H1 (cell line): Measurements from ENCODE around the gene METRNL. TPM values are rescaled to one million over a fixed set of nuclear protein-coding genes. Genes with fewer than 3 reads are reported as not detected.

Experiments
- CTCF ChIA-PET: fragments of 300-600 bp; sonication (Branson Sonifier 250); formaldehyde crosslinking; loops from one replicate; lab custom pipeline; 2021; ENCODE audit not compliant: partially characterized antibody; lab: Charles Lee
- POLR2A ChIA-PET: fragments of 300-600 bp; sonication (Branson Sonifier 250); formaldehyde crosslinking; loops from one replicate; lab custom pipeline; 2021; ENCODE audit warnings: inconsistent platforms; ENCODE audit not compliant: partially characterized antibody; lab: Charles Lee
- DNase-seq, 2 experiments: peaks; one replicate each; pipeline versions ENCODE4 v3.0.0 to v3.0.0-alpha.2; 2010 to 2022; ENCODE audit warnings: low spot score in 2 of 2, low read depth in 1 of 2, mixed read lengths in 1 of 2
- FAIRE-seq: peaks from 2 replicates; lab custom pipeline; 2011; peaks lifted over from hg19 to GRCh38; lab: Jason Lieb, UNC
- H2AFZ ChIP-seq: 2 replicates; pipeline ENCODE4 v1.8.1; 2012; ENCODE audit warnings: low read length, inconsistent platforms
- H2AK5ac ChIP-seq: 2 replicates; pipeline ENCODE4 v1.6.1; 2013; ENCODE audit warnings: low read depth, low read length
- H2BK120ac ChIP-seq: replicated peaks from 2 replicates; pipeline ENCODE3; 2013; ENCODE audit warnings: low read depth, low read length, inconsistent platforms
- H2BK12ac ChIP-seq: 2 replicates; pipeline ENCODE4 v1.6.1; 2013; ENCODE audit warnings: low read depth, low read length
- H2BK15ac ChIP-seq: 2 replicates; pipeline ENCODE4 v1.6.1; 2013; ENCODE audit warnings: low read length
- H2BK20ac ChIP-seq: 2 replicates; pipeline ENCODE4 v1.6.1; 2013; ENCODE audit warnings: low read length
- H2BK5ac ChIP-seq: 2 replicates; pipeline ENCODE4 v1.6.1; 2013; ENCODE audit warnings: low read depth, low read length
- H3K14ac ChIP-seq: 2 replicates; pipeline ENCODE4 v1.6.1; 2013; ENCODE audit warnings: inconsistent platforms; ENCODE audit not compliant: insufficient read length
- H3K18ac ChIP-seq: 2 replicates; pipeline ENCODE4 v1.6.1; 2013; ENCODE audit warnings: low read length; ENCODE audit errors: extremely low read depth
- H3K23ac ChIP-seq: 2 replicates; pipeline ENCODE4 v1.6.1; 2013; ENCODE audit warnings: inconsistent platforms; ENCODE audit not compliant: insufficient read length
- H3K23me2 ChIP-seq: 2 replicates; pipeline ENCODE4 v1.6.1; 2013; ENCODE audit warnings: low read depth, low read length
- H3K27ac ChIP-seq: 2 replicates; pipeline ENCODE4 v1.6.1; 2011; ENCODE audit warnings: low read depth, low read length, inconsistent platforms
- H3K27me3 ChIP-seq, 4 experiments: replicated peaks in 1 of 4; 1 replicate in 1 of 4; 2 replicates in 3 of 4; pipeline versions ENCODE4 v1.6.1 to v1.8.1; 2011 to 2013; ENCODE audit warnings: low read length in 3 of 4, mild to moderate bottlenecking in 3 of 4, inconsistent platforms in 2 of 4, mixed read lengths in 2 of 4, moderate library complexity in 1 of 4; ENCODE audit not compliant: control insufficient read depth in 3 of 4, insufficient read depth in 3 of 4; ENCODE audit errors: extremely low read depth in 1 of 4
- H3K36me3 ChIP-seq, 4 experiments: 2 replicates each; pipeline versions ENCODE4 v1.6.1 to v1.8.1; 2011 to 2013; ENCODE audit warnings: mild to moderate bottlenecking in 4 of 4, low read length in 3 of 4, moderate library complexity in 2 of 4, control low read depth in 1 of 4, inconsistent platforms in 1 of 4; ENCODE audit not compliant: insufficient read depth in 4 of 4, control insufficient read depth in 2 of 4
- H3K4ac ChIP-seq: replicated peaks from 2 replicates; pipeline ENCODE3; 2013; ENCODE audit warnings: low read length, low read depth, mixed read lengths, inconsistent platforms; ENCODE audit not compliant: insufficient read length
- H3K4me1 ChIP-seq, 4 experiments: replicated peaks in 1 of 4; 1 replicate in 1 of 4; 2 replicates in 3 of 4; pipeline versions ENCODE4 v1.6.1 to v1.8.1; 2011 to 2013; ENCODE audit warnings: low read length in 3 of 4, inconsistent platforms in 2 of 4, mixed read lengths in 1 of 4; ENCODE audit not compliant: insufficient read depth in 4 of 4, control insufficient read depth in 3 of 4
- H3K4me2 ChIP-seq, 2 experiments: 2 replicates each; pipeline versions ENCODE4 v1.6.1 to v1.8.1; 2011 to 2013; ENCODE audit warnings: low read depth in 2 of 2, low read length in 2 of 2, control low read depth in 1 of 2, inconsistent platforms in 1 of 2, mild to moderate bottlenecking in 1 of 2; ENCODE audit not compliant: insufficient read depth in 1 of 2
- H3K4me3 ChIP-seq, 4 experiments: fragments of 200-600, 300-600 bp in 1 of 4; sonication (generic), shearing (Covaris generic), sonication (Bioruptor Twin) in 1 of 4; 2 replicates each; pipeline versions ENCODE4 v1.5.1 to v1.8.1; 2011 to 2016; ENCODE audit warnings: low read length in 4 of 4, low read depth in 3 of 4, control low read depth in 2 of 4, inconsistent platforms in 2 of 4, mild to moderate bottlenecking in 2 of 4, mixed read lengths in 1 of 4, moderate library complexity in 1 of 4; ENCODE audit not compliant: insufficient read depth in 2 of 4; ENCODE audit errors: extremely low read depth in 1 of 4
- H3K56ac ChIP-seq: replicated peaks from 2 replicates; pipeline ENCODE3; 2013; ENCODE audit warnings: low read depth, mild to moderate bottlenecking, mixed read lengths, low read length, inconsistent platforms; ENCODE audit not compliant: insufficient read length
- H3K79me1 ChIP-seq: 2 replicates; pipeline ENCODE4 v1.6.1; 2013; ENCODE audit warnings: low read depth, low read length, control low read depth
- H3K79me2 ChIP-seq, 2 experiments: 2 replicates each; pipeline versions ENCODE4 v1.6.1 to v1.8.1; 2012 to 2013; ENCODE audit warnings: low read length in 2 of 2, mild to moderate bottlenecking in 2 of 2, inconsistent platforms in 1 of 2; ENCODE audit not compliant: insufficient read depth in 2 of 2, control insufficient read depth in 1 of 2
- H3K9ac ChIP-seq, 4 experiments: replicated peaks in 1 of 4; 1 replicate in 1 of 4; 2 replicates in 3 of 4; pipeline versions ENCODE4 v1.6.1 to v1.8.1; 2011 to 2013; ENCODE audit warnings: low read depth in 3 of 4, low read length in 3 of 4, control low read depth in 2 of 4, mild to moderate bottlenecking in 2 of 4, moderate library complexity in 2 of 4, inconsistent platforms in 1 of 4; ENCODE audit errors: extremely low read depth in 1 of 4
- H3K9me3 ChIP-seq, 2 experiments: 2 replicates each; pipeline versions ENCODE4 v1.6.1 to v1.8.1; 2012 to 2013; ENCODE audit warnings: mild to moderate bottlenecking in 2 of 2, moderate library complexity in 2 of 2, control low read depth in 1 of 2, inconsistent platforms in 1 of 2, low read depth in 1 of 2, low read length in 1 of 2, mixed read lengths in 1 of 2; ENCODE audit not compliant: insufficient read depth in 2 of 2
- H4K20me1 ChIP-seq, 2 experiments: replicated peaks in 1 of 2; 2 replicates each; pipeline versions ENCODE3 to v1.8.1; 2011 to 2013; ENCODE audit warnings: inconsistent platforms in 2 of 2, low read length in 2 of 2, mild to moderate bottlenecking in 1 of 2; ENCODE audit not compliant: insufficient read depth in 2 of 2, control insufficient read depth in 1 of 2
- H4K5ac ChIP-seq: 2 replicates; pipeline ENCODE4 v1.6.1; 2013; ENCODE audit warnings: low read length, low read depth, mixed read lengths, inconsistent platforms; ENCODE audit not compliant: insufficient read length
- H4K8ac ChIP-seq: 2 replicates; pipeline ENCODE4 v1.8.0; 2013; ENCODE audit warnings: mild to moderate bottlenecking, moderate library complexity, low read length, inconsistent platforms; ENCODE audit not compliant: insufficient read depth; ENCODE audit errors: extremely low read depth
- H4K91ac ChIP-seq: replicated peaks from 2 replicates; pipeline ENCODE3; 2013; ENCODE audit warnings: low read length, mixed read lengths, inconsistent platforms; ENCODE audit not compliant: insufficient read length
- TAF1 ChIP-seq: IDR thresholded peaks from 2 replicates; pipeline ENCODE4 v1.6.1; 2011; ENCODE audit warnings: mild to moderate bottlenecking, low read depth, low read length
- TBP ChIP-seq: IDR thresholded peaks from 2 replicates; pipeline ENCODE4 v1.6.1; 2011; ENCODE audit warnings: low read depth, low read length, improper control_type of control experiment
- WGBS, 2 experiments: shearing (Covaris generic) in 1 of 2; methylation state at CpG; one replicate each; pipeline versions ENCODE4 v1.1.6 to v1.1.7; 2013 to 2015; ENCODE audit warnings: low lambda C conversion rate in 2 of 2, mixed read lengths in 2 of 2, inconsistent platforms in 1 of 2, low coverage in 1 of 2, missing lambda C conversion rate in 1 of 2; ENCODE audit not compliant: insufficient replicate concordance in 2 of 2, insufficient coverage in 1 of 2, insufficient read length in 1 of 2; ENCODE audit errors: extremely low coverage in 1 of 2, missing lambda C conversion rate in 1 of 2; 5-methylcytosine and 5-hydroxymethylcytosine counted together
- polyA plus RNA-seq, 7 experiments: library from polyadenylated mRNA; depleted of rRNA in 3 of 7; stranded (reverse) in 5 of 7; unstranded in 2 of 7; fragments of >200 nt in 5 of 7; fragments of 200-250 nt in 2 of 7; gene quantifications; 1 replicate in 5 of 7; 2 replicates in 1 of 7; 4 replicates in 1 of 7; pipeline versions ENCODE4 v1.2.1 to v1.2.3, GENCODE V29; 2011 to 2013; ENCODE audit warnings: missing spikeins in 2 of 7, mixed read lengths in 2 of 7
- total RNA-seq: library from RNA; stranded (reverse); fragmentation: NEBNext Ultra II Directional; extraction: Animal tissue kit (Norgen Biotek cat#: 25700); gene quantifications from 2 replicates; pipeline ENCODE4 v1.2.1, GENCODE V29; 2021

Gene METRNL
- total and polyA plus RNA-seq, 2 of the 8 experiments (the other 6 are each of a cell fraction or from before 2014, with no cell fraction given) = 13.9 to 14.2 TPM

DNA sequence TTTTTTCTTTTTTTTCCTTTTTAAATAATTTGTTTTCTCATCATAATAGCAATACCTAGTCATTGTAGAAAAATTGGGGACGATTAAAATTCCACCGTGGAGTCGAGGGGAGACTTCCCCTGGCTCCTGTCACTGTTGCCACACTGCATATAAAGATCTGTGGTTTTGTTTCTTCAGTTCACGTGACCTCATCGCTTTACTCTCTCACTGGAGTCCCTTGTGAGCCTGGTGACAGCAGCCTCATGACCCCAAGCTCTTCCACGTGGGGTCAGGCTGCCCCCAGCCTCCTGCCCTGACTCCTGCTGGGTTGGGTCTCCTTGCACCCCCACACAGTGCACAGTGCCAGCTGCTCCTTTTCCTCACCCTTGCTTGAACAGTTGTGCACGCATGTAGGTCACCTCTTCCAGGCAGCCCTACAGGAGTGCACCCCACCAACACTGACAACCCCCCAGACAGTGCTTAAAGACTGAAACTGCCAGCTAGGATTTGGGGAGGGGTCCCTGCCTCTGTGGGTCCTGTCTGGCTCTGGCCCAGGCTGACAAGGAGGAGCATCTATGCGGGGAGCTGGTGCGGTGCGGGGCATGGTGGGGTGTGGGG, 7.3 kb upstream of the METRNL start:
- Histone ChIP-seq H4K8ac (no peak overlapping the region), H3K23ac (no peak overlapping the region), H2AK5ac (no peak overlapping the region), H2AFZ (no peak overlapping the region), H2BK120ac (no peak overlapping the region), H2BK15ac (no peak overlapping the region), H2BK12ac (no peak overlapping the region), H3K56ac (no peak overlapping the region), H3K4ac (no peak overlapping the region), H3K4me3 (no peak overlapping the region), H3K79me1 (no peaks in the 10 kb centered on the region), H3K79me2 (no peaks in the 10 kb centered on the region), H3K23me2 (no peaks in the 10 kb centered on the region; the same call in 1 of the 2 replicates), H3K4me1 (no peaks in the 10 kb centered on the region), H3K36me3 (no peaks in the 10 kb centered on the region), H3K18ac (no peak overlapping the region), H3K14ac (no peak overlapping the region), H4K5ac (no peak overlapping the region), H3K27ac (no peak overlapping the region), H3K4me2 (no peak overlapping the region), H3K9me3 (no peaks in the 10 kb centered on the region), H4K91ac (no peak overlapping the region), H2BK20ac (no peak overlapping the region), H4K20me1 (peaks cover 0 to 2% of the 10 kb centered on the region in 2 experiments), H3K27me3 (peaks cover 0 to 5% (median 5%) of the 10 kb centered on the region in 4 experiments; a peak in 4 of 7 replicates), H3K9ac (no peak overlapping the region), H2BK5ac (no peak overlapping the region)
- FAIRE-seq = no peak
- POLR2A ChIA-PET = no interaction called here
- DNase-seq = no peak
- TF ChIP-seq TBP = no peak
- TF ChIP-seq TAF1 = no peak
- whole genome bisulfite sequencing, 2 experiments = 91% methylated on average over 10 of the region's 10 CpGs; no CpG with 5 or more reads in 1 of the 2 experiments
- CTCF ChIA-PET = interaction anchor here (0.6 to 1.1 kb wide), 3 partner anchors 40 to 219 kb away, joined by 3 read pairs; no protein-coding TSS in a partner anchor
